SK-N-SH treated with all-trans-retinoic acid at 6 μM for 48 hours (cell line): ENCODE measurements around the gene ZNF236.

ENCODE experiments used
- ARNTL ChIP-seq: fragments of 450-650 bp; formaldehyde crosslinking; IDR thresholded peaks from 2 replicates; pipeline ENCODE4 v1.5.0; 2020; ENCODE audit warnings: low read depth, mild to moderate bottlenecking, moderate library complexity, borderline replicate concordance
- BACH2 ChIP-seq: fragments of 250-450 bp; sonication (Bioruptor Pico); IDR thresholded peaks from 2 replicates; pipeline ENCODE4 v1.9.0; 2021; ENCODE audit warnings: mild to moderate bottlenecking, borderline replicate concordance
- CSDC2 ChIP-seq: fragments of 250-450 bp; sonication (Bioruptor Pico); IDR thresholded peaks from 2 replicates; pipeline ENCODE4 v1.5.0; 2020; ENCODE audit warnings: mild to moderate bottlenecking, moderate library complexity
- OSR1 ChIP-seq: fragments of 250-450 bp; sonication (Bioruptor Pico); IDR thresholded peaks from 2 replicates; pipeline ENCODE4 v1.8.0; 2022; ENCODE audit warnings: moderate library complexity, mild to moderate bottlenecking, inconsistent platforms
- PPARA ChIP-seq: fragments of 250-450 bp; sonication (Bioruptor Pico); IDR thresholded peaks from 2 replicates; pipeline ENCODE4 v1.5.0; 2020; ENCODE audit warnings: mild to moderate bottlenecking, borderline replicate concordance
- RARB ChIP-seq: fragments of 250-450 bp; sonication (Bioruptor Pico); IDR thresholded peaks from 2 replicates; pipeline ENCODE4 v1.8.0; 2021; ENCODE audit warnings: mild to moderate bottlenecking, moderate library complexity
- SNAI2 ChIP-seq: fragments of 250-450 bp; sonication (Bioruptor Pico); IDR thresholded peaks from 2 replicates; pipeline ENCODE4 v1.5.0; 2020; ENCODE audit warnings: mild to moderate bottlenecking, moderate library complexity
- TOX ChIP-seq: fragments of 250-450 bp; sonication (Bioruptor Pico); IDR thresholded peaks from 2 replicates; pipeline ENCODE4 v1.8.0; 2021; ENCODE audit warnings: mild to moderate bottlenecking, moderate library complexity, borderline replicate concordance
- ZC3H10 ChIP-seq: fragments of 250-450 bp; sonication (Bioruptor Pico); IDR thresholded peaks from 2 replicates; pipeline ENCODE4 v1.5.1; 2021; ENCODE audit warnings: mild to moderate bottlenecking, moderate library complexity
- TF ChIP-seq, protein P1 (sequence below): fragments of 250-450 bp; sonication (Bioruptor Pico); IDR thresholded peaks from 2 replicates; pipeline ENCODE4 v1.8.0; 2020; ENCODE audit warnings: mild to moderate bottlenecking, moderate library complexity, borderline replicate concordance
- TF ChIP-seq, protein P2 (sequence below): fragments of 250-450 bp; sonication (Bioruptor Pico); IDR thresholded peaks from 2 replicates; pipeline ENCODE4 v1.5.1; 2020; ENCODE audit warnings: low read depth, mild to moderate bottlenecking, moderate library complexity
- TF ChIP-seq, protein P3 (sequence below): fragments of 250-450 bp; sonication (Bioruptor Pico); IDR thresholded peaks from 2 replicates; pipeline ENCODE4 v1.5.0; 2020; ENCODE audit warnings: mild to moderate bottlenecking, moderate library complexity
- TF ChIP-seq, protein P4 (sequence below): fragments of 250-450 bp; sonication (Bioruptor Pico); IDR thresholded peaks from 2 replicates; pipeline ENCODE4 v1.5.1; 2021; ENCODE audit warnings: mild to moderate bottlenecking, moderate library complexity

DNA sequence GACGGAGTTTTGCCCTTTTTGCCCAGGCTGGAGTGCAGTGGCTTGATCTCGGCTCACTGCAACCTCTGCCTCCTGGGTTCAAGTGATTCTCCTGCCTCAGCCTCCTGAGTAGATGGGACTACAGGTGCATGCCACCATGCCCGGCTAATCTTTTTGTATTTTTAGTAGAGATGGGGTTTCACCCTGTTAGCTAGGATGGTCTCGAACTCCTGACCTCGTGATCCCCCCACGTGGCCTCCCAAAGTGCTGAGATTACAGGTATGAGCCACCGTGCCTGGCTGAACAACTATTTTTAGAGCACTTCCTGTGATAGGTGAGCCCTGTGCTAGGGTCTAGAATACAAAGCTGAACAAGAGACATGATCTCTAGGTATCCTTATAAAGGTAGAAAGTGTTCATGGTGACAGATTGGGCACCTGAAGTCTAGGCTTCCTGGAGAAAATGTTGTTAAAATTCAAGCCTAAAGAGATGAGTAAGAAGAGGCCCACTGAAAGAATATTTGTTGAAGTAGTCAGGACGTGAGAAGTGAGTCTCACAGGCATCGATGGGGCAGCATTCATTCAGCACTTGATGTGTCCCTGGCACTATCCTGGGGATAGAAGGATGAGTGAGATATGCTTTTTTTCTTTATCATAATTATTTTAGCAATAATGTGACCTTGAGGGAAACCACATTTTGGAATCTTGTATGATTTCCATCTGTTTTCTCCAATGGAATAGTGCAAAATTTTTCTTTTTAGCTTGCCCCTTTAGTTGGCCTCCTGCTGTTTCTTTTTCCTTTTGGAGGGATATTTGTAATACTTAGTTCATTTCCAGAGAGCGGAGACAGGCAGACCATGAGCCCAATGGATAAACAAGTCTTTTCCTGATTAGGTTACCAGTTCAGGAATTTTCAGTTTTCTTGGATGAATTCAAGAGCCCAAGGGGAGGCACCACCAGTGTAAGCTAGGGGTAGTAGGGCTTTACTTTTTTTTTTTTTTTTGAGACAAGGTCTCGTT is 5.1 kb downstream of the ZNF236 start:
- TF ChIP-seq, protein P1, sequence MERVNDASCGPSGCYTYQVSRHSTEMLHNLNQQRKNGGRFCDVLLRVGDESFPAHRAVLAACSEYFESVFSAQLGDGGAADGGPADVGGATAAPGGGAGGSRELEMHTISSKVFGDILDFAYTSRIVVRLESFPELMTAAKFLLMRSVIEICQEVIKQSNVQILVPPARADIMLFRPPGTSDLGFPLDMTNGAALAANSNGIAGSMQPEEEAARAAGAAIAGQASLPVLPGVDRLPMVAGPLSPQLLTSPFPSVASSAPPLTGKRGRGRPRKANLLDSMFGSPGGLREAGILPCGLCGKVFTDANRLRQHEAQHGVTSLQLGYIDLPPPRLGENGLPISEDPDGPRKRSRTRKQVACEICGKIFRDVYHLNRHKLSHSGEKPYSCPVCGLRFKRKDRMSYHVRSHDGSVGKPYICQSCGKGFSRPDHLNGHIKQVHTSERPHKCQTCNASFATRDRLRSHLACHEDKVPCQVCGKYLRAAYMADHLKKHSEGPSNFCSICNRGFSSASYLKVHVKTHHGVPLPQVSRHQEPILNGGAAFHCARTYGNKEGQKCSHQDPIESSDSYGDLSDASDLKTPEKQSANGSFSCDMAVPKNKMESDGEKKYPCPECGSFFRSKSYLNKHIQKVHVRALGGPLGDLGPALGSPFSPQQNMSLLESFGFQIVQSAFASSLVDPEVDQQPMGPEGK = no peak
- TF ChIP-seq PPARA (no peak), BACH2 (CRISPR knock-in tag) (no peak), OSR1 (CRISPR knock-in tag) (no peak), ARNTL (CRISPR knock-in tag) (no peak), TOX (CRISPR knock-in tag) (no peak), CSDC2 (CRISPR knock-in tag) (no peak), ZC3H10 (CRISPR knock-in tag) (no peak), RARB (CRISPR knock-in tag) (no peak), SNAI2 (CRISPR knock-in tag) (no peak)
- TF ChIP-seq, protein P2, sequence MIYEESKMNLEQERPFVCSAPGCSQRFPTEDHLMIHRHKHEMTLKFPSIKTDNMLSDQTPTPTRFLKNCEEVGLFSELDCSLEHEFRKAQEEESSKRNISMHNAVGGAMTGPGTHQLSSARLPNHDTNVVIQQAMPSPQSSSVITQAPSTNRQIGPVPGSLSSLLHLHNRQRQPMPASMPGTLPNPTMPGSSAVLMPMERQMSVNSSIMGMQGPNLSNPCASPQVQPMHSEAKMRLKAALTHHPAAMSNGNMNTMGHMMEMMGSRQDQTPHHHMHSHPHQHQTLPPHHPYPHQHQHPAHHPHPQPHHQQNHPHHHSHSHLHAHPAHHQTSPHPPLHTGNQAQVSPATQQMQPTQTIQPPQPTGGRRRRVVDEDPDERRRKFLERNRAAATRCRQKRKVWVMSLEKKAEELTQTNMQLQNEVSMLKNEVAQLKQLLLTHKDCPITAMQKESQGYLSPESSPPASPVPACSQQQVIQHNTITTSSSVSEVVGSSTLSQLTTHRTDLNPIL = no peak
- TF ChIP-seq, protein P3, sequence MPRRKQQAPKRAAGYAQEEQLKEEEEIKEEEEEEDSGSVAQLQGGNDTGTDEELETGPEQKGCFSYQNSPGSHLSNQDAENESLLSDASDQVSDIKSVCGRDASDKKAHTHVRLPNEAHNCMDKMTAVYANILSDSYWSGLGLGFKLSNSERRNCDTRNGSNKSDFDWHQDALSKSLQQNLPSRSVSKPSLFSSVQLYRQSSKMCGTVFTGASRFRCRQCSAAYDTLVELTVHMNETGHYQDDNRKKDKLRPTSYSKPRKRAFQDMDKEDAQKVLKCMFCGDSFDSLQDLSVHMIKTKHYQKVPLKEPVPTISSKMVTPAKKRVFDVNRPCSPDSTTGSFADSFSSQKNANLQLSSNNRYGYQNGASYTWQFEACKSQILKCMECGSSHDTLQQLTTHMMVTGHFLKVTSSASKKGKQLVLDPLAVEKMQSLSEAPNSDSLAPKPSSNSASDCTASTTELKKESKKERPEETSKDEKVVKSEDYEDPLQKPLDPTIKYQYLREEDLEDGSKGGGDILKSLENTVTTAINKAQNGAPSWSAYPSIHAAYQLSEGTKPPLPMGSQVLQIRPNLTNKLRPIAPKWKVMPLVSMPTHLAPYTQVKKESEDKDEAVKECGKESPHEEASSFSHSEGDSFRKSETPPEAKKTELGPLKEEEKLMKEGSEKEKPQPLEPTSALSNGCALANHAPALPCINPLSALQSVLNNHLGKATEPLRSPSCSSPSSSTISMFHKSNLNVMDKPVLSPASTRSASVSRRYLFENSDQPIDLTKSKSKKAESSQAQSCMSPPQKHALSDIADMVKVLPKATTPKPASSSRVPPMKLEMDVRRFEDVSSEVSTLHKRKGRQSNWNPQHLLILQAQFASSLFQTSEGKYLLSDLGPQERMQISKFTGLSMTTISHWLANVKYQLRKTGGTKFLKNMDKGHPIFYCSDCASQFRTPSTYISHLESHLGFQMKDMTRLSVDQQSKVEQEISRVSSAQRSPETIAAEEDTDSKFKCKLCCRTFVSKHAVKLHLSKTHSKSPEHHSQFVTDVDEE (CRISPR knock-in tag) = no peak
- TF ChIP-seq, protein P4, sequence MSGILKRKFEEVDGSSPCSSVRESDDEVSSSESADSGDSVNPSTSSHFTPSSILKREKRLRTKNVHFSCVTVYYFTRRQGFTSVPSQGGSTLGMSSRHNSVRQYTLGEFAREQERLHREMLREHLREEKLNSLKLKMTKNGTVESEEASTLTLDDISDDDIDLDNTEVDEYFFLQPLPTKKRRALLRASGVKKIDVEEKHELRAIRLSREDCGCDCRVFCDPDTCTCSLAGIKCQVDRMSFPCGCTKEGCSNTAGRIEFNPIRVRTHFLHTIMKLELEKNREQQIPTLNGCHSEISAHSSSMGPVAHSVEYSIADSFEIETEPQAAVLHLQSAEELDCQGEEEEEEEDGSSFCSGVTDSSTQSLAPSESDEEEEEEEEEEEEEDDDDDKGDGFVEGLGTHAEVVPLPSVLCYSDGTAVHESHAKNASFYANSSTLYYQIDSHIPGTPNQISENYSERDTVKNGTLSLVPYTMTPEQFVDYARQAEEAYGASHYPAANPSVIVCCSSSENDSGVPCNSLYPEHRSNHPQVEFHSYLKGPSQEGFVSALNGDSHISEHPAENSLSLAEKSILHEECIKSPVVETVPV (CRISPR knock-in tag) = no peak
